Nephron (organoid): ENCODE results near the gene TUSC1.
"Not testable (repeated sequence)": the region's sequence is repeated elsewhere in the genome, so short reads cannot be mapped to it uniquely, and the experiment has no call there.

Experiments
- H3K27ac Mint-ChIP-seq, 3 experiments: 2 replicates each; pipeline ENCODE4 v1.8.0; 2020; ENCODE audit warnings: mixed read lengths in 3 of 3, mild to moderate bottlenecking in 2 of 3, moderate library complexity in 1 of 3
- H3K27me3 Mint-ChIP-seq: 2 replicates; pipeline ENCODE4 v1.8.0; 2021; ENCODE audit warnings: low read depth, mild to moderate bottlenecking, moderate library complexity, mixed read lengths
- H3K36me3 Mint-ChIP-seq: 2 replicates; pipeline ENCODE4 v1.8.0; 2020; ENCODE audit warnings: low read depth, mixed read lengths
- H3K4me1 Mint-ChIP-seq: 2 replicates; pipeline ENCODE4 v1.8.0; 2020; ENCODE audit warnings: mixed read lengths
- H3K4me3 Mint-ChIP-seq, 3 experiments: 2 replicates each; pipeline ENCODE4 v1.8.0; 2020; ENCODE audit warnings: mild to moderate bottlenecking in 3 of 3, mixed read lengths in 3 of 3, moderate library complexity in 2 of 3
- H3K9me3 Mint-ChIP-seq: 2 replicates; pipeline ENCODE4 v1.8.0; 2020; ENCODE audit warnings: mixed read lengths
- TF ChIP-seq, protein P1 (sequence below), 3 experiments: fragments of 200-600 bp; sonication (generic); IDR thresholded peaks; one replicate each; pipeline ENCODE4 v1.5.0; 2021; ENCODE audit warnings: antibody characterized with exemption in 3 of 3; ENCODE audit not compliant: unreplicated experiment in 3 of 3

TUSC1 gene

DNA sequence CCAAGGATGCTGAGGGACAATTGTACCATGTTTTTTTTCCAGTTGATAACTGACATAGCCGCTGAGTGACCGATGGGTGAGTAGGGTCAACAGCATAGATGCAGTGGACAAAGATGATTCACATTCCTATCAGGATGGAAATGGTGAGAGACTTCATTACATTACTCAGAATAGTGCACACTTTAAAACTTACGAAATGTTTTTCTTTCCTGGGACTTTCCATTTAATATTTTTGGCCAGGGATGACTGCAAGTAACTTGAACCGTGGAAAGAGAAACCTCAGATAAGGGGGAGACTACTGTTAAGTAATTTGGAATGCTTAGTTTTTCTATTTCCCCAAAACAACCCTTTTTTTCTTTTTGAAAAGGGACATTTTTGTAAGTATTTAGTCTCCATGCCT lies 3.0 kb upstream of the TUSC1 start:
- Mint-ChIP-seq H3K27me3 (no peaks in the 10 kb centered on the region), H3K4me3 (no peak overlapping the region), H3K9me3 (peaks cover 8% of the 10 kb centered on the region), H3K4me1 (peaks cover 16% of the 10 kb centered on the region), H3K36me3 (no peaks in the 10 kb centered on the region), H3K27ac (peak overlapping the region; percentile 29 to 81 (median 78))
- TF ChIP-seq, protein P1, sequence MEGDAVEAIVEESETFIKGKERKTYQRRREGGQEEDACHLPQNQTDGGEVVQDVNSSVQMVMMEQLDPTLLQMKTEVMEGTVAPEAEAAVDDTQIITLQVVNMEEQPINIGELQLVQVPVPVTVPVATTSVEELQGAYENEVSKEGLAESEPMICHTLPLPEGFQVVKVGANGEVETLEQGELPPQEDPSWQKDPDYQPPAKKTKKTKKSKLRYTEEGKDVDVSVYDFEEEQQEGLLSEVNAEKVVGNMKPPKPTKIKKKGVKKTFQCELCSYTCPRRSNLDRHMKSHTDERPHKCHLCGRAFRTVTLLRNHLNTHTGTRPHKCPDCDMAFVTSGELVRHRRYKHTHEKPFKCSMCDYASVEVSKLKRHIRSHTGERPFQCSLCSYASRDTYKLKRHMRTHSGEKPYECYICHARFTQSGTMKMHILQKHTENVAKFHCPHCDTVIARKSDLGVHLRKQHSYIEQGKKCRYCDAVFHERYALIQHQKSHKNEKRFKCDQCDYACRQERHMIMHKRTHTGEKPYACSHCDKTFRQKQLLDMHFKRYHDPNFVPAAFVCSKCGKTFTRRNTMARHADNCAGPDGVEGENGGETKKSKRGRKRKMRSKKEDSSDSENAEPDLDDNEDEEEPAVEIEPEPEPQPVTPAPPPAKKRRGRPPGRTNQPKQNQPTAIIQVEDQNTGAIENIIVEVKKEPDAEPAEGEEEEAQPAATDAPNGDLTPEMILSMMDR (IDR thresholded peaks at IDR 0.05; ENCODE audit: unreplicated experiment in 3 of 3): no peak

DNA sequence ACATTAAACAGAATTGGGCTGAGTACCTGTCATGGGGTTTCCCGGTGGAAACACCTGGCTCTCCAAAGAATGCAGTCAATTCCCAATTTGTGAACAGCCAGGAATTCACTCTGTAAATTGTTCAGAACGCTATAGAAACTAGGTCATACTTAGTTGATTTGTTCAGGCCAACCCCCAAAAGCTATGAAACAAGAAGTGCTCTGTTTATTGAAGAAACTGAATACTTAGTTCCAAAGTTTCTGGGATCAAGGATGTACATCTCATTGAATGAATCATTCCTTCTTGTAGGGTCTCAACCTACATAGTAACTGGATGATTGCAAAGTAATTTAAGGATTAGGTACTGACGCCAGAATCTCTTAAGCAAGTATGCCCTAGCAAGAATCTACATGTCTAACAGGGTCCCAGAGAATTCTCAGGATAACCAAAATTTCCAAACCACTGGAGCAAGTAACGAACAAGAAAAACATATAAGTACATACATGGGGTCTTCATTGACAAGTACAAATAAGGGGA lies 659 bp upstream of the TUSC1 start:
- no peak overlapping the region for H3K4me3 Mint-ChIP-seq
- no peaks in the 10 kb centered on the region for H3K36me3 Mint-ChIP-seq
- H3K4me1 Mint-ChIP-seq: peaks cover 16% of the 10 kb centered on the region
- TF ChIP-seq, protein P1 (IDR thresholded peaks at IDR 0.05; ENCODE audit: unreplicated experiment in 3 of 3): no peak
- H3K27me3 Mint-ChIP-seq: no peaks in the 10 kb centered on the region
- H3K9me3 Mint-ChIP-seq: peaks cover 8% of the 10 kb centered on the region
- no peak overlapping the region for H3K27ac Mint-ChIP-seq

DNA sequence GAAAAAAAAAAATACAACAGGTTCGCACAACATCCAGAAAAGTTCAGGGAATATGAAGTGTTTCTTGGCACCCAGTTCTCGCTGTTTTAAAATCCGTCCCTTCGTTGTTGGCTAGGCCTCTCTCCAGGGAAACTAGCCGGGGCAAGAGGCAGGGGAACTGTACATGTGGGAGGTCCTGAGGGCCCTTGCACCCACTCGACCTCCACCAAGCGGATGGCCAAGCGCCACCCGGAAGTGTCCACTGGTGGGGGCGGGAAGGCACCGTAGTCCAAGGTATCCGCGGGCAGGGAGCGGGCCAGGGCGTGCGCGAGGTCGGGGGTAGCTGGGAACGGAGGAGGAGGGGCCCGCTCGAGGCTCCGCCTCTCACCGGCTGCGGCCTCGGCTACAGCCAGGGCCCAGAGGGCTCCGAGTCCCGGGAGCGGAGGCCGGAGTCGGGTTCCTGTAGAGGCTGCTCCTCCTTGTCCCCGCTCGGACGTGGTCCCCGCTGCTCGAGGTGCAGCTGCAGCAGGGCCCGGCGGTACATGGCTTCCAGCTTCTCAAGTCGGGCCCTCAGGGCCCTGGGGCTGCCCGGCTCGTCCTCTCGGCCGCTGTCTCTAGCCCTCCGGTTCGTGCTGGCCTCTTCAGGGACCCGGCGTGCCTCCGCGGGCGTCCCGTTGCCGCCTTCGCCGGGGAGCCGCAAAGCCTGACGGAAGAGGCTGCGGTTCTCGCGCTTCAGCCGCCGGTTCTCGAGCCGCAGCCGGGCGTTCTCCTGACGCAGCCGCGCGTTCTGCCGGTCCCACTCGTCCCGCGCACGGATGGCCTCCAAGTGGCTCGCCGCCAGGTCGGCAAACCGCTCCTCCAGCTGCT lies 720 bp downstream of the TUSC1 start:
- peak overlapping the region; percentile 68 to 84 (median 82) for H3K27ac Mint-ChIP-seq
- no peaks in the 10 kb centered on the region for H3K27me3 Mint-ChIP-seq
- H3K9me3 Mint-ChIP-seq: peaks cover 4% of the 10 kb centered on the region
- TF ChIP-seq, protein P1 (IDR thresholded peaks at IDR 0.05; ENCODE audit: unreplicated experiment in 3 of 3): no peak
- peaks cover 16% of the 10 kb centered on the region for H3K4me1 Mint-ChIP-seq
- no peaks in the 10 kb centered on the region for H3K36me3 Mint-ChIP-seq
- H3K4me3 Mint-ChIP-seq: peak overlapping the region in 2 of 3 experiments; percentile 13 to 26

- H3K36me3 Mint-ChIP-seq, H3K4me1 Mint-ChIP-seq, H3K9me3 Mint-ChIP-seq, H3K27me3 Mint-ChIP-seq, H3K4me3 Mint-ChIP-seq, H3K27ac Mint-ChIP-seq: not testable (repeated sequence)
Observed at GRCh38 chr9:25675858-25676257, 2.4 kb downstream of the TUSC1 start.

GRCh38 chr9:25658571-25658970 lies 19.7 kb downstream of the TUSC1 start:
- TF ChIP-seq, protein P1 (IDR thresholded peaks at IDR 0.05; ENCODE audit: unreplicated experiment in 3 of 3): no peak
- Mint-ChIP-seq H3K36me3 (no peaks in the 10 kb centered on the region), H3K9me3 (no peaks in the 10 kb centered on the region), H3K27me3 (no peaks in the 10 kb centered on the region), H3K4me1 (no peaks in the 10 kb centered on the region), H3K4me3 (no peak overlapping the region), H3K27ac (no peak overlapping the region)

DNA sequence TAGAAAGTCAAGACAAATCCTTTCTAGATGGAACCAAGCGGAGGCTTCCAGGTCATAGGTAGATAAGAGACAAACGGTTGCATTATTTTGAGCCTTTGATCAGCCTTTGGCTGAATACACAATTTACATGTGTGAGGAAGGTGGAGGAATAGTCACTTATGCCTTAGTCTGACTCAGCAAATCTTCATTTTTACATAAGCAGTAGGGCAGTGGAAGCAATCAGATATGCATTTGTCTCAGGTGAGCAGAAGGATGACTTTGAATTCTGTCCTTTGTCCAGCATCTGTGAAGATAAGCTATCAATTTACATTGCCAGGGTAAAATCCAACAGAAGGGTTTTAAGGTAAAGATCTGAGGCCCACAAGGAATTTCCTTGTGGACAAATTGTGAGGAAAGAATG lies 23.8 kb downstream of the TUSC1 start:
- TF ChIP-seq, protein P1 (IDR thresholded peaks at IDR 0.05; ENCODE audit: unreplicated experiment in 3 of 3): no peak
- no peaks in the 10 kb centered on the region for H3K36me3 Mint-ChIP-seq
- no peaks in the 10 kb centered on the region for H3K27me3 Mint-ChIP-seq
- no peak overlapping the region for H3K27ac Mint-ChIP-seq
- no peak overlapping the region for H3K4me3 Mint-ChIP-seq
- no peaks in the 10 kb centered on the region for H3K9me3 Mint-ChIP-seq
- H3K4me1 Mint-ChIP-seq: no peaks in the 10 kb centered on the region
